Trophoblast cell (in vitro differentiated cells and primary cell): ENCODE results near the gene TIMP3.

ENCODE experiments used
- DNase-seq, 2 donors: peaks; one replicate each; pipeline ENCODE4 v3.0.0-alpha.2; 2016
- H2AFZ ChIP-seq: 2 replicates; pipeline ENCODE4 v1.6.1; 2013; ENCODE audit warnings: low read length, moderate library complexity, mild to moderate bottlenecking; ENCODE audit not compliant: insufficient read depth, poor library complexity
- H2AK5ac ChIP-seq: 2 replicates; pipeline ENCODE4 v1.6.1; 2013; ENCODE audit warnings: mild to moderate bottlenecking, low read length
- H2BK120ac ChIP-seq: 2 replicates; pipeline ENCODE4 v1.6.1; 2013; ENCODE audit warnings: low read length, mild to moderate bottlenecking, moderate library complexity; ENCODE audit not compliant: insufficient read depth, poor library complexity
- H2BK12ac ChIP-seq: 2 replicates; pipeline ENCODE4 v1.6.1; 2013; ENCODE audit warnings: mild to moderate bottlenecking, low read length, moderate library complexity
- H2BK5ac ChIP-seq: 2 replicates; pipeline ENCODE4 v1.6.1; 2013; ENCODE audit warnings: low read length, low read depth, moderate library complexity, mild to moderate bottlenecking; ENCODE audit not compliant: poor library complexity
- H3K14ac ChIP-seq: 2 replicates; pipeline ENCODE4 v1.6.1; 2013; ENCODE audit warnings: mild to moderate bottlenecking, low read length
- H3K18ac ChIP-seq: 2 replicates; pipeline ENCODE4 v1.6.1; 2013; ENCODE audit warnings: mild to moderate bottlenecking, low read length
- H3K23ac ChIP-seq: 2 replicates; pipeline ENCODE4 v1.6.1; 2013; ENCODE audit warnings: low read length
- H3K27ac ChIP-seq: 2 replicates; pipeline ENCODE4 v1.5.1; 2013; ENCODE audit warnings: low read depth, mild to moderate bottlenecking, inconsistent platforms, low read length, moderate library complexity
- H3K27me3 ChIP-seq: 2 replicates; pipeline ENCODE4 v1.6.1; 2013; ENCODE audit warnings: inconsistent platforms, mild to moderate bottlenecking, low read length, moderate library complexity; ENCODE audit not compliant: insufficient read depth
- H3K36me3 ChIP-seq, 2 experiments: 1 replicate in 1 of 2; 2 replicates in 1 of 2; pipeline ENCODE4 v1.6.1; 2013; ENCODE audit warnings: low read length in 2 of 2, mild to moderate bottlenecking in 2 of 2, moderate library complexity in 1 of 2; ENCODE audit not compliant: insufficient read depth in 2 of 2, control insufficient read depth in 1 of 2
- H3K4ac ChIP-seq: 2 replicates; pipeline ENCODE4 v1.6.1; 2013; ENCODE audit warnings: low read depth, mild to moderate bottlenecking, low read length, moderate library complexity
- H3K4me1 ChIP-seq, 2 experiments: 1 replicate in 1 of 2; 2 replicates in 1 of 2; pipeline ENCODE4 v1.6.1; 2013; ENCODE audit warnings: low read length in 2 of 2, mild to moderate bottlenecking in 2 of 2, moderate library complexity in 1 of 2; ENCODE audit not compliant: insufficient read depth in 2 of 2, control insufficient read depth in 1 of 2
- H3K4me2 ChIP-seq: 2 replicates; pipeline ENCODE4 v1.6.1; 2013; ENCODE audit warnings: inconsistent platforms, mild to moderate bottlenecking, low read length, moderate library complexity
- H3K4me3 ChIP-seq: 2 replicates; pipeline ENCODE4 v1.5.1; 2013; ENCODE audit warnings: mild to moderate bottlenecking, low read depth, low read length, inconsistent platforms
- H3K79me1 ChIP-seq: one replicate; pipeline ENCODE4 v1.6.1; 2013; ENCODE audit warnings: low read length
- H3K79me2 ChIP-seq: 2 replicates; pipeline ENCODE4 v1.6.1; 2013; ENCODE audit warnings: low read length, mild to moderate bottlenecking; ENCODE audit not compliant: control insufficient read depth, insufficient read depth, poor library complexity
- H3K9ac ChIP-seq: 2 replicates; pipeline ENCODE4 v1.6.1; 2013; ENCODE audit warnings: mild to moderate bottlenecking, low read length
- H3K9me3 ChIP-seq: 2 replicates; pipeline ENCODE4 v1.6.1; 2013; ENCODE audit warnings: low read depth, mild to moderate bottlenecking, control low read depth, inconsistent platforms, low read length; ENCODE audit not compliant: insufficient read depth
- H4K12ac ChIP-seq: 2 replicates; pipeline ENCODE4 v1.6.1; 2013; ENCODE audit warnings: low read depth, mild to moderate bottlenecking, low read length, moderate library complexity
- H4K8ac ChIP-seq: 2 replicates; pipeline ENCODE4 v1.6.1; 2013; ENCODE audit warnings: low read depth, mild to moderate bottlenecking, low read length, moderate library complexity
- H4K91ac ChIP-seq: one replicate; pipeline ENCODE4 v1.6.1; 2013; ENCODE audit warnings: low read depth, mild to moderate bottlenecking, low read length, moderate library complexity
- WGBS: extraction: QIAGEN DNeasy Blood & Tissue Kit; methylation state at CpG from one replicate; pipeline ENCODE4 v1.1.7; 2013; ENCODE audit warnings: missing lambda C conversion rate; ENCODE audit not compliant: insufficient read length, insufficient coverage; ENCODE audit errors: extremely low coverage; 5-methylcytosine and 5-hydroxymethylcytosine counted together

TIMP3 gene

GRCh38 chr22:32882774-32883530 is 81.4 kb downstream of the TIMP3 start:
- Histone ChIP-seq H3K27ac (no peak overlapping the region), H2BK12ac (no peak overlapping the region), H3K4me1 (peaks cover 0 to 5% of the 10 kb centered on the region in 2 experiments), H3K14ac (no peak overlapping the region), H3K4ac (no peak overlapping the region), H3K79me2 (no peaks in the 10 kb centered on the region), H2AFZ (no peak overlapping the region), H3K79me1 (no peaks in the 10 kb centered on the region), H3K23ac (no peak overlapping the region), H3K4me3 (no peak overlapping the region), H4K12ac (no peak overlapping the region), H2AK5ac (no peak overlapping the region), H3K27me3 (no peaks in the 10 kb centered on the region), H3K18ac (no peak overlapping the region), H2BK120ac (no peak overlapping the region), H3K9me3 (no peaks in the 10 kb centered on the region), H4K91ac (no peak overlapping the region), H3K4me2 (no peak overlapping the region), H3K9ac (no peak overlapping the region), H2BK5ac (no peak overlapping the region), H3K36me3 (no peaks in the 10 kb centered on the region), H4K8ac (no peak overlapping the region)
- no CpG with 5 or more reads among the region's 6 CpGs for WGBS
- DNase-seq: no peak

DNA sequence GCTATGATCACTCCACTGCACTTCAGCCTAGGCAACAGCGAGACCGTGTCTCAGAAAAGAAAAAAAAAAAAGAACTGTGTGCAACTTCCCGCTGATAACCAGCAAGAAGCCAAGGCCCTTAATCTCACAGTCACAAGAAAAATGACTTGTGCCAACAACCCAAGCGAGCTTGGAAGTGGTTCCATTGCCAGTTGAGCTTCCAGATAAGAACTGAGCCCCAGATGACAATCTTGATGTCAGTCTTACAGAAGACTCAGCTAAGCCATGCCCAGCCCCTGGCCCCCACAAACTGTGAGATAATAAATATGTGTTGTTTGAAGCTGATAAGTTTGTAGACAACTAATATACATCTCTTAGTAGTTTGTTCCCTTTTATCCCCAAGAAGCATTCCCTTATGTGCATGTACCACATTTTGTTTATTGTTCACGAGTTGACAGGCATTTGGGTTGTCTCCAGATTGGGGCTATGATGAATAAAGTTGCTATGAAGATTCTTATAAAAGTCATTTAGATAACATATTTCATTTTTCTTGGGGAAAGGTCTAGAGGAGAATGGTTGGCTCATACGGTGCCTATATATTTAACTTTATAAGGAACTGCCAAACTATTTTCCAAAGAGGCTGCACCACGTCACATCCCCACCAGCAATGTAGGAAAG is 85.9 kb downstream of the TIMP3 start:
- Histone ChIP-seq H3K23ac (no peak overlapping the region), H2BK120ac (no peak overlapping the region), H3K79me2 (no peaks in the 10 kb centered on the region), H4K12ac (no peak overlapping the region), H3K9me3 (no peaks in the 10 kb centered on the region), H3K79me1 (no peaks in the 10 kb centered on the region), H2AFZ (no peak overlapping the region), H3K4me1 (no peaks in the 10 kb centered on the region), H4K8ac (no peak overlapping the region), H3K4me2 (no peak overlapping the region), H2BK12ac (no peak overlapping the region), H3K4me3 (no peak overlapping the region), H3K9ac (no peak overlapping the region), H2BK5ac (no peak overlapping the region), H2AK5ac (no peak overlapping the region), H3K4ac (no peak overlapping the region), H3K36me3 (no peaks in the 10 kb centered on the region), H3K27me3 (no peaks in the 10 kb centered on the region), H3K18ac (no peak overlapping the region), H3K14ac (no peak overlapping the region), H4K91ac (no peak overlapping the region), H3K27ac (no peak overlapping the region)
- no CpG with 5 or more reads among the region's 7 CpGs for WGBS
- DNase-seq: no peak

DNA sequence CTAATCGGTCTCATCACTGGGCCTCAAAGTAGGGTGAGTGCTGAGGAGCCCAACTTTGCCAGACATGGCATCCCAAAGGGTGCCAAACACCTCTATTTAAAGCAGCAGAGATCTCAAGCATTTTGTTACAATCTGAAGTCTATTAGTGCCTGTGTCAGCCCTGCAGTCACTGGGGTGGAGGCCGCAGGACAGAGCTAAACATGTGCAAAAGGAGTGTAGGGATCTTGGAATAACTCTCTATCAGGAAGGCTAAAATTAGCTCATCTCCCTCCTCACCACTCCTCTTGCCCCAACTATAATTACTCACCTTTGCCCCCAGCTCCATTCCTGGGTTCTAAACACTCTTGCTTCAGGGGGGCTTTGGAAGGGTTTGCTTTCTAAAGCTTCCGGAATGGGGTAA is 87.5 kb downstream of the TIMP3 start:
- H3K9me3 ChIP-seq: no peaks in the 10 kb centered on the region
- H3K23ac ChIP-seq: no peak overlapping the region
- H3K4me2 ChIP-seq: no peak overlapping the region
- no peak overlapping the region for H4K12ac ChIP-seq
- no peaks in the 10 kb centered on the region for H3K4me1 ChIP-seq
- no CpG with 5 or more reads among the region's 3 CpGs for WGBS
- H2AFZ ChIP-seq: no peak overlapping the region
- no peak overlapping the region for H2BK120ac ChIP-seq
- no peak overlapping the region for H2AK5ac ChIP-seq
- no peaks in the 10 kb centered on the region for H3K79me1 ChIP-seq
- H4K91ac ChIP-seq: no peak overlapping the region
- H3K4me3 ChIP-seq: no peak overlapping the region
- no peaks in the 10 kb centered on the region for H3K36me3 ChIP-seq
- H2BK12ac ChIP-seq: no peak overlapping the region
- no peak overlapping the region for H2BK5ac ChIP-seq
- H3K18ac ChIP-seq: no peak overlapping the region
- H3K14ac ChIP-seq: no peak overlapping the region
- no peak overlapping the region for H3K4ac ChIP-seq
- H3K27ac ChIP-seq: no peak overlapping the region
- DNase-seq: no peak
- no peaks in the 10 kb centered on the region for H3K79me2 ChIP-seq
- no peaks in the 10 kb centered on the region for H3K27me3 ChIP-seq
- H4K8ac ChIP-seq: no peak overlapping the region
- H3K9ac ChIP-seq: no peak overlapping the region

GRCh38 chr22:32896891-32897290 is 95.4 kb downstream of the TIMP3 start:
- Histone ChIP-seq H3K23ac (no peak overlapping the region), H3K4me3 (no peak overlapping the region), H2AK5ac (no peak overlapping the region), H3K9me3 (peaks cover 3% of the 10 kb centered on the region), H3K14ac (peak overlapping the region; percentile 33), H3K9ac (no peak overlapping the region), H2BK5ac (no peak overlapping the region), H3K36me3 (no peaks in the 10 kb centered on the region), H3K27ac (peak overlapping the region; percentile 71), H4K8ac (no peak overlapping the region), H3K4ac (no peak overlapping the region), H3K79me2 (no peaks in the 10 kb centered on the region), H4K91ac (peak overlapping the region; percentile 30), H3K18ac (no peak overlapping the region), H3K79me1 (peaks cover 3% of the 10 kb centered on the region), H2BK12ac (peak overlapping the region; percentile 23), H3K27me3 (no peaks in the 10 kb centered on the region), H3K4me2 (no peak overlapping the region), H3K4me1 (peaks cover 3 to 5% of the 10 kb centered on the region in 2 experiments), H2AFZ (no peak overlapping the region), H2BK120ac (peak overlapping the region; percentile 48), H4K12ac (no peak overlapping the region)
- peak; percentile 96 to 98 for DNase-seq
- no CpG with 5 or more reads among the region's 7 CpGs for WGBS
